IPS DF 4.7 (cell line): ENCODE measurements around the gene CHD8.

Experiments used
- DNase-seq: peaks from one replicate; pipeline ENCODE4 v3.0.0-alpha.2; 2013; ENCODE audit warnings: low spot score; ENCODE audit errors: extremely low read depth

CHD8 gene

GRCh38 chr14:21369949-21370679 is 85.8 kb downstream of the CHD8 start:
- DNase-seq: no peak

- no peak for DNase-seq
These were observed 88.3 kb downstream of the CHD8 start for GRCh38 chr14:21367582-21368144.

GRCh38 chr14:21356511-21356910 is 99.4 kb downstream of the CHD8 start:
- DNase-seq: no peak

GRCh38 chr14:21352587-21352986 is 103.3 kb downstream of the CHD8 start:
- DNase-seq: no peak

GRCh38 chr14:21350539-21350938 is 105.4 kb downstream of the CHD8 start:
- no peak for DNase-seq

GRCh38 chr14:21347201-21347600 is 108.7 kb downstream of the CHD8 start:
- no peak for DNase-seq

GRCh38 chr14:21346532-21347135 is 109.3 kb downstream of the CHD8 start:
- no peak for DNase-seq

- no peak for DNase-seq
These were observed 112.7 kb downstream of the CHD8 start for GRCh38 chr14:21343035-21343794.
